Pulmonary artery endothelial cell (primary cell): ENCODE data around the gene HERC2. TPM values are rescaled to one million over a fixed set of nuclear protein-coding genes. Genes with fewer than 3 reads are reported as not detected.

ENCODE experiments used
- DNase-seq: peaks from one replicate; pipeline ENCODE4 v3.0.0-alpha.2; 2011; ENCODE audit warnings: low read depth, low spot score
- total RNA-seq: library from RNA; depleted of rRNA; stranded (reverse); fragments of >200 nt; gene quantifications from 2 replicates; pipeline ENCODE4 v1.2.3, GENCODE V29; 2014

HERC2 gene
- total RNA-seq, 1 donor from 2014 or later, result 62.4 TPM

DNA sequence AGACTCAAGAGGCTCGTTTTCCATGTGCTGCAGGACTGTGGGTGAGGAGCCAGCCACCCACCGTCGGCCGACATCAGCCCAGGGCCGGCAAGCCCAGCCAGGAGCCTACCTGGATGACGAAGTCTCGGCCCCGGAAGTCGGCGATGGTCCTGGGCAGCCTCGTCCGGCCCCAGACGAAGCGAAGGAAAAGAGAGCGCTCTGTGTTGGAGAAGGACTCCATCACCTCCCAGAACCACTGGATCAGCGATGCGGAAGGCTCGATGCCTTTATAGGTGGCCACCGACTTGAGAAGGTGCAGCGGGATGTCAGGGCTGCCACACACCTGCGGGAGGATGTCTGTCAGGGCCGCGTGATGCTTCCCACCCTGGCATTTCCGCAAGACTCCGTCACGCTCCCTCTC lies 209.0 kb downstream of the HERC2 start:
- no peak for DNase-seq

- no peak for DNase-seq
These were observed 209.7 kb downstream of the HERC2 start for GRCh38 chr15:28112101-28112760.

- no peak for DNase-seq
These were observed 210.4 kb downstream of the HERC2 start for GRCh38 chr15:28111543-28111942.

- no peak for DNase-seq
These were observed 211.5 kb downstream of the HERC2 start for GRCh38 chr15:28110481-28110881.

DNA sequence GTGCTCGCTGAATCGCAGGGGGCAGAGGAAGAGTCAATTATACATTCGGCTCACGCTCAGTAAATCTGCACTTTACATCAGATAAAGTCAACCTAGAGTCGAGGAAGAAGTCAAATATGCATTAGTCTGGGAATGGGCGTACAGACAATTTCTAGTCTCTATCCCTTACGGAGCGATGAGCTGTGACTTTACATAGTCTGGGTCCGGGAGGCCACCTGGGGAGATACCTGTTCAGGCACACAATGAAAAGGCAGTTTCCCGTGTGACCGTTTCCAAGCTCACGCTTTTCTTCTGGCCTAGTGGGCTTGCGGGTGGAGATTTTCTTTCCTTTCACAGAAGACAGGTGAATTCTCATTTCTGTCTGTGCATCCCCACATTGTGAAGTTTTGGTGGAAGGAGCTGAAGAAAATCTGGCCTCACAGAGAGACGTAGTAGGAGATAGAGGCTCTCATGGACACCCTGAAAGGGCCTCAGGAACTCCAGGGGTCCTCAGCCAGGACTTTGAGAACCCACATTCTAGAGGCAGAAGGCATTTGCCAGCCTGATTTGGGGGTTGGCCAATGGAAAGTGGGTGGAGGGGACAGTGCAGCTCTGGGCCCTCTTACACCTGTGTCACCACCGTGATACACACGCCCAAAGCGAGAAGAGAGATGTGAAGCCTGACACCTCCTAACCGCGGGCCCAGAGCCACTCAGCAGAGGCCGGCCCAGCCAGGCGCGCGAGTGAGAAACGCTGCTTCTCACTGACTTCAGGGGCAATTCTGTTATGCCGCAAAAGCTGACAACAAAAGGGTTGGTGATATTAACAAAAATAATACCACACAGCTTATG lies 212.1 kb downstream of the HERC2 start:
- no peak for DNase-seq

GRCh38 chr15:28107904-28108275 lies 214.1 kb downstream of the HERC2 start:
- no peak for DNase-seq

GRCh38 chr15:28107111-28107903 lies 214.7 kb downstream of the HERC2 start:
- no peak for DNase-seq

- DNase-seq, result no peak
These were observed 215.5 kb downstream of the HERC2 start for GRCh38 chr15:28106294-28107110.

GRCh38 chr15:28105793-28106192 lies 216.2 kb downstream of the HERC2 start:
- no peak for DNase-seq

DNA sequence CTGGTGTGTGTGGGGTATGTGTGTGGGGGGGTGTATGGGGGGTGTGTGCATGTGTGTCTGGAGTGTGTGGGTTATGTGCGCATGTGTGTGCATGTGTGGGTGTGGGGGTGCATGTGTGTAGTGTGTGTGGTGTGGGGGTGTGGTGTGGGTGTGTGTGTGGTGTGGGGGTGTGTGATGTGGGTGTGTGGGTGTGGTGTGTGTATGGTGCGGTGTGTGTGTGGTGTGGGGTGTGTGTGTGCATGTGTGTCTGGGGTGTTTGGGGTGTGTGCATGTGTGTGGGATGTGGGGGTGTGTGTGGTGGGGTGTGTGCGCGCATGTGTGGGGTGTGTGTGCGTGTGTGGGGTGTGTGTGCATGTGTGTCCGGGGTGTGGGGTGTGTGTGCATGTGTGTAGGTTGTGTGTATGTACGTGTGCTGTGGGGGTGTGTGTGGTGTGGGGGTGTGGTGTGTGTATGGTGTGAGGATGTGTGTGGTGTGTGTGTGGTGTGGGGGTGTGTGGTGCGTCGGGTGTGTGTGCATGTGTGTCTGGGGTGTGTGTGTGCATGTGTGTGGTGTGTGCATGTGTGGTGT lies 216.7 kb downstream of the HERC2 start:
- DNase-seq, result no peak

DNA sequence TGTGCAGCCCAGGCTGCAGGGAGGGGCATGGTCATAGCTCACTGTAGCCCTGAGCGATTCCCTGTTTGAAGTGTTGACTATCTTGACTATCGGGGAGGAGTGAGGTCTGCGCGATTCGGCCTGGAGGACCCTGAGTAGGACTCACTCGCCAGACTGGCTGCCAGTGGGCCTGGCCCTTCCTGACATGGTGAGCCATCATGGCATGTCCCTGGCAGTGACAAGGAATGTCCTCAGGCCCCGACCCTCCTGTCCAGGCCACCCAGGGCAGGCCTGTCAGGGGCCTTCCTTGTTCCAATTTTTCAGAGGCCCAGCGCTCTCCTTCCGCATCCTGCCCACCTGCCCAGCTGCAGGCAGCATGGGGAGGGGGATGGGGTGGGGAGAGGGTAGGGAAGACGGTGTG lies 217.7 kb downstream of the HERC2 start:
- DNase-seq, result no peak

- no peak for DNase-seq
These were observed 218.1 kb downstream of the HERC2 start for GRCh38 chr15:28103831-28104230.

DNA sequence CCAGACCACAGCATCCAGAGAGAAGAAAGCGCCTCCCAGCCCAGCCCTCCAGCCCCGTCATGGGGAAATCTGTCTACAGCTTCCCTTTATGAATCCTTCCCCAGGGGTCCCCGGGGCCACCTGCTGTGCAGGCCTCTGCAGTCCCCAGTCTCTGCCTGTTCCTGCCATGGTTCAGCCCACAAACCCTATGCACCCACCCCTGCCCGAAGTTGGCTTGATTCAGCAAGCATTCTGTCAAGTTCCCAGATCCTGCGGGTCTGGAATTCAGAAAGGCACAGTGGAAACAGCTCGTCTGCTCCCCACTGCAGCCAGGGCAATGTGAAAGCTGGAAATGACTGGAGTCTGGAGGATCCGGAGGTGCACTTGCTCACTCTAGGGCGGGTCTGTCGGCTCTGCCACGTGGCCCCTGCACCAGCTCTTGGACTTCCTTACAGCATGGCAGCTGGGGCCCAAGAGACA lies 220.0 kb downstream of the HERC2 start:
- DNase-seq, result no peak

DNA sequence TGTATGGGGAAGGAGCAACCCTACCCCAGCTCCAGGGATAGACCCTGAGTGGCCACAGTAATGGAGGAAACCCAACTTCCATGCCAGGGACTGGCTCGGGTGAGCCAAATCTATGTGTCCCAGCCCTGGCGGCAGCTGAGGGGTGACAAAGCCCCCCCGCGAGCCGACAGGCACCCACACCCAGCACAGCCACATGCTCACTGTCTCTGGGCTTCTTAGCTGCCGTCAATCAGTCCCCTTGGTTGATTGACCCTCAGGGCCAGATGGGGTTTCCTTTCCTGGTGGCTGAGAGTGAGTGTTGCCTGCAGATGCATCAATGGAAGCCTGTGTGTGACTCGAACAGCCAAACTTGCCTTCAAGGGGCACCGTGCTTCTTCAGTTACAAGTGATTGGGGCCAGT lies 220.8 kb downstream of the HERC2 start:
- DNase-seq, result no peak

DNA sequence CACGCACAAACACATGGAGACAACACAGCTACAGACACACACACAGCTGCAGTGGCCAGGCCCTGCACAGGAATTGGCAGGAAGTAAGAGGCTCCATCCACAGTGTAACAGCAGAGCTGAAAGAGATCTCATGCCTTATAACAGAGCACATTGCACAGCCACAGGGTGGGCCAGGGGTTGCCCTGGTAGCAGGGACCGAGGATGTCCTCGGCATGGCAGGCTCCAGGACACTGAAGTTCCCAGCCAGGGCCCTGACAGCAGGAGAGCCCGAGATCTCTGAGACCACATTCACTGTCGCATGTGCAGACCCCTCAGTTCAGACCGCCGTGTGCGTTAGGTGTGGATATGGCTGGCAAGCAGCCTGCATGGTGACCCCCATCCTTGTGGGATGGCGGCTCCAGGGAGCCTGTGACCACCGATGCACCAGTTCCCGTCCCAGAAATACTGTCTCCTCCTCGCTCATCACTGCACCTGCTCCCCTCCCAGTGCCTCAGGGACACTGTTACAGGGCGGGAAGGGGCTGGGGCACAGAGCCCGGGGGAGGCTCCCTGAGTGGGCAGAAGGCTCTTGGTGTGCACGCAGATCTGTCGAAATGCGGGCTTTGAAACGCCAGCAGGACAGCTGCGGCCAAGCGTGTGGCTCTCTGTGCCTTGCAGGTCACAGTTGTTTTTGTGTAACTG lies 221.3 kb downstream of the HERC2 start:
- no peak for DNase-seq

DNA sequence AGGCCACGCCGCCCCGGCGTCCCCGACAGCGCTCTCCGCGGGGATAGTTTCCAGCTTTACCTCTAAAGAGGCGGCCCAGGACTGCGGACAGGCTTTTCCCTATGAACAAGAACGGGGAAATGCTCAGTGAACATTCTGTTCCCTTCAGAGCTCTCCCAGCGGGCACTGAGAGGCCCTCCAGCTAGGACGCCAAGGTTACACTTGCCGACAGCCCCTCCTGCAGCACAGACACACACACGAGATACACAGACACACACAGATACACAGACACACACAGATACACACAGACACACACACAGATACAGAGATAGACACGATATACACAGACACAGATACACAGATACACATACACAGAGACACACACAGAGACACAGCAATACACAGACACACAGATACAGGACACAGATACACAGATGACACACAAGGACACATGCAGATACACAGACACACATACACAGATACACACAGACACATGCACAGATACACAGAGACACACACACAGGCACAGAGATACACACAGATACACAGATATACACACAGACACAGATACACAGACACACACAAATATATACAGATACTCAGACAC lies 222.3 kb downstream of the HERC2 start:
- no peak for DNase-seq

DNA sequence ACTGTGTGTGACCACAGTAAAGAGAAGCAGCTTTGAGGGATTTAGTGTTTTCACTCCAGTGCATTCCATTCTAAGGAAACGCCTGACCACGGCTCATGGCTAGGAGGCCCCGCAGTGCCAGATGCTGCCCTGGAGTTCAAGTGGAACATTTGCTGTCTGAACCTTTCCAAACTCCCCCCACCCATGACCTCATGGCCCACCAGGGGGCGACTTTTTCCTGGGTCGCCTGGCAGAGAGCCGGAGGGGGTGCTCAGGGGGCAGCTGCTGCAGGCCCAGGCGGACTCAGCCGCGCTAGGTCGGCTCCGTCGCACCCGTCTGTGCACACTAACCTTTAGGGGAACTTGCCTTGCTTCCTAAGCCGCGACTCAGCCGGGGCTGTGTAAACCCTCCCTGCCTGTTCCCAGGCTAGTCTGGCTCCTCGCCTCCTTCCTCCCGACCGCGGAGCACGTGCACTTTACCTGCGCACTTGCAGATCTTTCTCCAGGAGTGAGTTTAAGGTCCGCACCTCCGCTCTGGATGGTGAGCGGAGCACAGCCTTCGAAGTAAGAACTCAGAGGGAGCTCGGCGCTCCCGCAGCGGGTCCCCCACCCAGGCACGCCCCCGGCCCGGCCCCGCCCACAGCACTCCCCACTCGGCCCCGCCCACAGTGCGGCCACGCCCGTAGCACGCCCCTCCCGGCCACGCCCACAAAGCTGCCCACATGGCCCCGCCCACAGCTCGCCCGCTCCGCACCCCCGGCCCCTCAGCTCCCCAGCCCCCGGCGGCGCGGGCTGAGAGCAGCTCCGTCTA lies 223.0 kb downstream of the HERC2 start, which contains the start of gene OCA2:
TSS of gene OCA2 (minus strand) at position 550 of the 789 bp plus-strand sequence. CDS start 17,441 bp downstream, outside the sequence.
- DNase-seq, result no peak

DNA sequence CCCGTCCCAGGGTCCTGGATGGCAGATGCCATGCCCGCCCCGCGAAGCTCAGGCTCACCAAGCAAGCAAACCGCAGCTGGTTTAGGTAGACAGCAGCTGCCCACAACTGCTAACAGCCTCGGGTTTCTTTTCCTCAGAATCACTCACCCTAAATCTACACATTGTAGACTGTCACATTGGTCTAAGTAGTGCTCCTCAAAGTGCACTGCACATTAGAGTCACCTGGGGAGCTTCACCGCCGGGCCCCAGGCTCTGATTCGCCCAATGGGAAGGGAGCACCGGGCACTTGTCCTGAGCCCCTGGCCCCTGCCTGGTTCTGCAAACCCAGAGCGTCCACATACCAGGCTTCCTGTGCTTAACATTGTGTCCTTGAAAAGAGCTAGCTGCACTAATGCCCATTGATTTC lies 223.6 kb downstream of the HERC2 start:
- DNase-seq, result no peak
